Panc1 (cell line): ENCODE results near the gene STAG2.

ENCODE experiments used
- CTCF ChIP-seq: fragments of 450-650 bp; IDR thresholded peaks from 2 replicates; pipeline ENCODE4 v1.5.1; 2017; ENCODE audit warnings: mild to moderate bottlenecking
- REST ChIP-seq, 2 experiments: IDR thresholded peaks; 2 replicates each; pipeline ENCODE4 v1.6.1; 2011 to 2012; ENCODE audit warnings: low read depth in 2 of 2, control low read depth in 1 of 2, low read length in 1 of 2, mild to moderate bottlenecking in 1 of 2, moderate library complexity in 1 of 2; ENCODE audit not compliant: insufficient read depth in 1 of 2

GRCh38 chrX:123927845-123928244 lies 33.7 kb upstream of the STAG2 start:
- TF ChIP-seq REST (IDR thresholded peaks at IDR 0.05; ENCODE audit: insufficient read depth in 1 of 2, low read depth in 2 of 2, low read length in 1 of 2) (no peak), CTCF (no peak)
